Measurements from ENCODE around the gene MYO7B. TPM values are rescaled to one million over a fixed set of nuclear protein-coding genes. Genes with fewer than 3 reads are reported as not detected.

MYO7B gene
- total and polyA plus RNA-seq, 9 of the 15 experiments (the other 6 are each of a cell fraction or from before 2014, with no cell fraction given): 0.08 TPM; not detected in 8

DNA sequence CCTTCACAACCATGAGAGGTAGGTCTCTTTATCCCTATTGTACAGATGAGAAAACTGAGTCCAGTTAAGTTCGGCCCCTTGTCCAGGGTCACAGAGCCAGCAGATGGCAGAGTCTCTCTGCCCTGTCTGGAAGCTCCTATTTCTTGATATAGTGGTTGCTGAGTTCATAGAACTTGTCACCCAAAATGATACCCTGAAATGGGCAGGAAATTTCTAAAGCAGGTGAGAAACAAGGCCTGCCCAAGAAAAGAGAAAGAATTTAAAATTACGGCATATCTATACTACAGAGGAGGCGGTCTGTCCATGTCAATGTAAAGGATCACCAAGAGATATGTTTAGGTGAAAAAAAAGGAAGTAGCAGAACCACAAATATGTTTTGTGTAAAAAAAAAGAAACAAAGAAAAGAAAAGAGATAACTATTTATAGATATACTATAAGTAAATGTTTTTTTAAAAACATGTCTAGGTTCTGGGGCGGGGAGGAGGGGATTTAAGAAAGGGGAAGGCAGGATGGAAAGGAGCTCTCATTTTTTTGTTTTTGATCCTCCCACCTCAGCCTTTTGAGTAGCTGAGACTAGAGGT, 39.8 kb downstream of the MYO7B start (continued):
- TF ChIP-seq, protein P1, sequence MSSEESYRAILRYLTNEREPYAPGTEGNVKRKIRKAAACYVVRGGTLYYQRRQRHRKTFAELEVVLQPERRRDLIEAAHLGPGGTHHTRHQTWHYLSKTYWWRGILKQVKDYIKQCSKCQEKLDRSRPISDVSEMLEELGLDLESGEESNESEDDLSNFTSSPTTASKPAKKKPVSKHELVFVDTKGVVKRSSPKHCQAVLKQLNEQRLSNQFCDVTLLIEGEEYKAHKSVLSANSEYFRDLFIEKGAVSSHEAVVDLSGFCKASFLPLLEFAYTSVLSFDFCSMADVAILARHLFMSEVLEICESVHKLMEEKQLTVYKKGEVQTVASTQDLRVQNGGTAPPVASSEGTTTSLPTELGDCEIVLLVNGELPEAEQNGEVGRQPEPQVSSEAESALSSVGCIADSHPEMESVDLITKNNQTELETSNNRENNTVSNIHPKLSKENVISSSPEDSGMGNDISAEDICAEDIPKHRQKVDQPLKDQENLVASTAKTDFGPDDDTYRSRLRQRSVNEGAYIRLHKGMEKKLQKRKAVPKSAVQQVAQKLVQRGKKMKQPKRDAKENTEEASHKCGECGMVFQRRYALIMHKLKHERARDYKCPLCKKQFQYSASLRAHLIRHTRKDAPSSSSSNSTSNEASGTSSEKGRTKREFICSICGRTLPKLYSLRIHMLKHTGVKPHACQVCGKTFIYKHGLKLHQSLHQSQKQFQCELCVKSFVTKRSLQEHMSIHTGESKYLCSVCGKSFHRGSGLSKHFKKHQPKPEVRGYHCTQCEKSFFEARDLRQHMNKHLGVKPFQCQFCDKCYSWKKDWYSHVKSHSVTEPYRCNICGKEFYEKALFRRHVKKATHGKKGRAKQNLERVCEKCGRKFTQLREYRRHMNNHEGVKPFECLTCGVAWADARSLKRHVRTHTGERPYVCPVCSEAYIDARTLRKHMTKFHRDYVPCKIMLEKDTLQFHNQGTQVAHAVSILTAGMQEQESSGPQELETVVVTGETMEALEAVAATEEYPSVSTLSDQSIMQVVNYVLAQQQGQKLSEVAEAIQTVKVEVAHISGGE (CRISPR knock-in tag; IDR thresholded peaks at IDR 0.05): no peak
- TF ChIP-seq HNRNPUL1 (IDR thresholded peaks at IDR 0.05; ENCODE audit: low read length): no peak
- TF ChIP-seq SRF (CRISPR knock-in tag; IDR thresholded peaks at IDR 0.05): no peak
- TF ChIP-seq ZNF224 (CRISPR knock-in tag; IDR thresholded peaks at IDR 0.05): no peak
- peak; percentile 72 for TF ChIP-seq RBM25 (IDR thresholded peaks at IDR 0.05; ENCODE audit: low read depth, low read length, severe bottlenecking)
- TF ChIP-seq NFYB (IDR thresholded peaks at IDR 0.05; ENCODE audit: extremely low read depth, insufficient read length): no peak
- no peak for TF ChIP-seq GTF2E2 (tag; IDR thresholded peaks at IDR 0.05)
- TF ChIP-seq CAMTA2 (CRISPR knock-in tag; conservative IDR thresholded peaks at IDR 0.05): no peak
- no peak for TF ChIP-seq ZNF232 (CRISPR knock-in tag; IDR thresholded peaks at IDR 0.05)

Data from K562 (cell line).